Measurements from ENCODE around the gene PRPF6. TPM values are rescaled to one million over a fixed set of nuclear protein-coding genes. Genes with fewer than 3 reads are reported as not detected.

The PRPF6 gene
- total and polyA plus RNA-seq, 10 donors = 39.9 to 71.1 (median 60.8) TPM

GRCh38 chr20:63933646-63934045, 47.3 kb upstream of the PRPF6 start:
- Histone ChIP-seq H3K4me1 (peaks cover 0 to 17% (median 3%) of the 10 kb centered on the region in 6 donors), H3K4me3 (no peak overlapping the region), H3K36me3 (peaks cover 3 to 100% (median 77%) of the 10 kb centered on the region in 6 donors), H3K27ac (no peak overlapping the region), H3K27me3 (replicated peaks in 1 of 7) (no peaks in the 10 kb centered on the region), H3K9me3 (no peaks in the 10 kb centered on the region)
- 87 to 93% (median 91%) methylated on average over 5 of the region's 5 CpGs for WGBS, 5 donors
- intact Hi-C loops (cut with DNase I; ENCODE audit: low total_unique reads) = no loop called here
- no peak for DNase-seq
- TF ChIP-seq POLR2A (IDR thresholded peaks at IDR 0.05) (no peak), CTCF (IDR thresholded peaks at IDR 0.05 in 8 of 11, conservative IDR thresholded peaks at IDR 0.05 in 3 of 11) (no peak), POLR2AphosphoS5 (IDR thresholded peaks at IDR 0.05) (no peak)

- peaks cover 3 to 100% (median 77%) of the 10 kb centered on the region in 6 donors for H3K36me3 ChIP-seq
- H3K4me3 ChIP-seq = no peak overlapping the region
- no peaks in the 10 kb centered on the region for H3K27me3 ChIP-seq (replicated peaks in 1 of 7)
- H3K27ac ChIP-seq = no peak overlapping the region
- no peaks in the 10 kb centered on the region for H3K9me3 ChIP-seq
- WGBS, 5 donors = 81 to 90% (median 85%) methylated on average over 37 of the region's 37 CpGs
- intact Hi-C loops (cut with DNase I; ENCODE audit: low total_unique reads) = no loop called here
- H3K4me1 ChIP-seq = peaks cover 0 to 25% (median 8%) of the 10 kb centered on the region in 6 donors
- TF ChIP-seq CTCF (IDR thresholded peaks at IDR 0.05 in 8 of 11, conservative IDR thresholded peaks at IDR 0.05 in 3 of 11) (peak in 4 of 11 experiments; percentile 7 to 33 (median 20)), POLR2A (IDR thresholded peaks at IDR 0.05) (no peak), POLR2AphosphoS5 (IDR thresholded peaks at IDR 0.05) (peak in 1 of 3 donors; percentile 53)
- DNase-seq = peak; percentile 71
These were observed 46.5 kb upstream of the PRPF6 start for GRCh38 chr20:63934271-63935068.

DNA sequence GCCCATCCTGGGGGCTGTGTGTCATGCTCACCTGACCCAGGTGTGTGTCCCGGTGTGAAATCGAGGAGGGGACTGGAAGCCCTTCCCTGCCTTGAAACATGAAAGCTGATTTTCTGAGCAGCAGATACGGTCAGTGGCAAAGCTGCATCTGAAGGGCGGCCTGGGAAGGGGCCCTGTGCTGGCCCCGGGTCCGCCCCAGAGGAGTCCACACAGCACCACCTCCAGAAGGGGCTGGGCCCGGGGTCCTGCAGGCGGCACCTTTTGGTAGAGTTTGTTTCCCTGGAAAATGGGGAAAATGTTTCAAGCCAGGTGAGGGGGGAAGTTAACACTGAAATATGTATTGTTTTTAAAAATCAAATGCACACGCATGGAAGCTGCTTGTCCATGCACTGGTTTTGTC, 45.5 kb upstream of the PRPF6 start:
- TF ChIP-seq CTCF (IDR thresholded peaks at IDR 0.05 in 8 of 11, conservative IDR thresholded peaks at IDR 0.05 in 3 of 11) = no peak
- TF ChIP-seq POLR2A (IDR thresholded peaks at IDR 0.05) = no peak
- no peak for TF ChIP-seq POLR2AphosphoS5 (IDR thresholded peaks at IDR 0.05)
- Histone ChIP-seq H3K4me3 (no peak overlapping the region), H3K27me3 (replicated peaks in 1 of 7) (no peaks in the 10 kb centered on the region), H3K4me1 (peaks cover 0 to 35% (median 8%) of the 10 kb centered on the region in 6 donors), H3K9me3 (no peaks in the 10 kb centered on the region), H3K36me3 (peaks cover 3 to 100% (median 76%) of the 10 kb centered on the region in 6 donors), H3K27ac (no peak overlapping the region)
- intact Hi-C loops (cut with DNase I; ENCODE audit: low total_unique reads) = no loop called here
- no peak for DNase-seq
- WGBS, 5 donors = 91 to 99% (median 96%) methylated on average over 6 to 9 of the region's 9 CpGs

GRCh38 chr20:63937596-63937995, 43.3 kb upstream of the PRPF6 start:
- DNase-seq = no peak
- TF ChIP-seq POLR2AphosphoS5 (IDR thresholded peaks at IDR 0.05) (no peak), POLR2A (IDR thresholded peaks at IDR 0.05) (no peak), CTCF (IDR thresholded peaks at IDR 0.05 in 8 of 11, conservative IDR thresholded peaks at IDR 0.05 in 3 of 11) (no peak)
- H3K4me1 ChIP-seq = peaks cover 0 to 54% (median 23%) of the 10 kb centered on the region in 6 donors
- H3K4me3 ChIP-seq = no peak overlapping the region
- 87 to 94% (median 91%) methylated on average over 14 of the region's 14 CpGs for whole genome bisulfite sequencing, 5 donors
- H3K36me3 ChIP-seq = peaks cover 0 to 93% (median 65%) of the 10 kb centered on the region in 6 donors
- intact Hi-C loops (cut with DNase I; ENCODE audit: low total_unique reads) = no loop called here
- no peaks in the 10 kb centered on the region for H3K9me3 ChIP-seq
- no peak overlapping the region for H3K27ac ChIP-seq
- H3K27me3 ChIP-seq (replicated peaks in 1 of 7) = no peaks in the 10 kb centered on the region

Data from spleen (tissue), 11 donors.